Epithelial cell of esophagus (primary cell): Measurements from ENCODE around the gene TMEM37.

Experiments used
- DNase-seq: peaks from one replicate; pipeline ENCODE4 v3.0.0; 2010; ENCODE audit warnings: low read depth
- H3K4me3 ChIP-seq: 2 replicates; pipeline ENCODE4 v1.5.1; 2011; ENCODE audit warnings: mild to moderate bottlenecking, low read length, control low read depth
- CTCF ChIP-seq: IDR thresholded peaks from 2 replicates; pipeline ENCODE4 v1.5.1; 2011; ENCODE audit warnings: low read depth, mild to moderate bottlenecking, low read length, control low read depth, inconsistent platforms; ENCODE audit not compliant: insufficient read depth; ENCODE audit errors: missing control alignments

Gene TMEM37

GRCh38 chr2:119424284-119425118 is 7.2 kb upstream of the TMEM37 start:
- no peak for TF ChIP-seq CTCF
- no peak for DNase-seq
- H3K4me3 ChIP-seq = no peak overlapping the region

GRCh38 chr2:119425119-119425405 is 6.6 kb upstream of the TMEM37 start:
- TF ChIP-seq CTCF = no peak
- no peak overlapping the region for H3K4me3 ChIP-seq
- DNase-seq = no peak

DNA sequence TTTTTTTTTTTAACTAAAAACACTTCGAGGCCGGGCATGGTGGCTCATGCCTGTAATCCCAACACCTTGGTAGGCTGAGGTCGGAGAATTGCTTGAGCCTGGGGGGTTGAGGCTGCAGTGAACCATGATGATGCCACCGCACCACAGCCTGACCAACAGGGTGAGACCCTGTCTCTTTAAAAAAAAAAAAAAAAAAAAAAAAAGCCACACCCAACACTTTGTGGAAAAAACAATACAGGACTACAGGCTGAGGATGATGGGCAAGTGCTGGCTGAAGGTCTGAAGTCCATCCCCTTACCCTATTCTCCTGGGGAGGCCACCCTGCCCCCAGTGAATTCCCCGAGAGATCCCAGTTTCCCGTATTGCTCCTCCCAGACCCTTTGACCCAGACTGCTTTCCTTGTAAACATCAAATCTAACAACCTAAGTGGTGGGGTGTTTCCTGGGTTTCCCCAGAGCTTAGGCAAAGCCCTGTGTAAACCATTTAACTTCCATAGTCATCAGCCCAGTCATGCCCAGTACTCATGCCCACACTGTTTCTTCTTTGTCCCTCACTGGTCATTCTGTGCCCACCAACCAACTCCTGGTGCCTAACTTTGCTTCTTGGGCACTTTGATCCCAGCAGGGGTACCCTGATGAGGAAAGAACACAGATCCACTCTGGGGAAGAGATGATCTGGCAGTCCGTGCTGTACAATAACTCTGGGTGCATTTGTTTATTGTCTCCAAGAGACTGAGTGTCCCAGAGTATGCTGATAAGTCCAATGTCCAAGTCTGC is 5.8 kb upstream of the TMEM37 start:
- H3K4me3 ChIP-seq = no peak overlapping the region
- no peak for DNase-seq
- no peak for TF ChIP-seq CTCF

GRCh38 chr2:119426396-119426675 is 5.3 kb upstream of the TMEM37 start:
- H3K4me3 ChIP-seq = no peak overlapping the region
- no peak for DNase-seq
- TF ChIP-seq CTCF = no peak

- peak; percentile 26 for DNase-seq
- H3K4me3 ChIP-seq = no peak overlapping the region
- TF ChIP-seq CTCF = no peak
Measured at GRCh38 chr2:119426801-119427395, 4.8 kb upstream of the TMEM37 start.

DNA sequence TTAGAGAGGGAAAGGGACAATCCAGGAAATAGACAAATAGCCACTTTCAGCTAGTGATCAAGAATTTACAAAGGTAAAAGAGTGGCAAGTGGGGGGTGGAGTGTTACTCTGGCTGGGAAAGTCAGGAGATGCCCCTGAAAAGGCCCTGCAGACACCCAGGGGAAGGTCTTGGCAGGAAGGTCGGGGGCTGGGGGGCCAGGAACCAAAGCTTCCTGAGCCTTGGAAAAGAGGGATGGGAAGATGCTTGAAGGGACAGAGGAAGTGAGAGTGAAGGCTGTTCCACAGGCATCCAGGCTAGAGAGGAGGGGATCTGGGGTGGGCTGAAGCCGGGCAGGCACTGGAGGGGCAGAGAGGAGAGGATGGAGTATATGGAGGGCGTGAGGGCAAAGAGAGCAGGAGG is 3.9 kb upstream of the TMEM37 start:
- no peak for DNase-seq
- no peak for TF ChIP-seq CTCF
- H3K4me3 ChIP-seq = no peak overlapping the region
